Bronchial epithelial cell (primary cell): ENCODE measurements around the gene FXYD6. TPM values are rescaled to one million over a fixed set of nuclear protein-coding genes. Genes with fewer than 3 reads are reported as not detected.

Experiments used
- DNase-seq: peaks from one replicate; pipeline ENCODE4 v3.0.0-alpha.2; 2010; ENCODE audit warnings: low read depth
- FAIRE-seq: peaks from 2 replicates; lab custom pipeline; 2011; peaks lifted over from hg19 to GRCh38; lab: Jason Lieb, UNC
- H3K27me3 ChIP-seq: 2 replicates; pipeline ENCODE4 v1.5.1; 2011; ENCODE audit warnings: low read length; ENCODE audit not compliant: control insufficient read depth, insufficient read depth
- H3K36me3 ChIP-seq: 2 replicates; pipeline ENCODE4 v1.5.1; 2011; ENCODE audit warnings: low read length; ENCODE audit not compliant: control insufficient read depth, insufficient read depth
- H3K4me3 ChIP-seq: 2 replicates; pipeline ENCODE4 v1.5.1; 2011; ENCODE audit warnings: mild to moderate bottlenecking, low read depth, low read length, control low read depth
- CTCF ChIP-seq: IDR thresholded peaks from 2 replicates; pipeline ENCODE4 v1.5.1; 2011; ENCODE audit warnings: mild to moderate bottlenecking, moderate library complexity, low read length, control low read depth, inconsistent platforms; ENCODE audit not compliant: insufficient read depth, severe bottlenecking
- total RNA-seq: library from RNA; depleted of rRNA; stranded (reverse); fragments of >200 nt; gene quantifications from 2 replicates; pipeline ENCODE4 v1.2.1, GENCODE V29; 2014

The FXYD6 gene
- total RNA-seq, 1 donor from 2014 or later: not detected

- Histone ChIP-seq H3K36me3 (no peaks in the 10 kb centered on the region), H3K4me3 (no peak overlapping the region), H3K27me3 (peaks cover 5% of the 10 kb centered on the region)
- peak; percentile 80 for TF ChIP-seq CTCF
- DNase-seq (peak; percentile 35), FAIRE-seq (no peak)
Measured at GRCh38 chr11:117807482-117808327, 68.8 kb downstream of the FXYD6 start.

GRCh38 chr11:117806846-117807245, 69.6 kb downstream of the FXYD6 start:
- Histone ChIP-seq H3K4me3 (no peak overlapping the region), H3K36me3 (no peaks in the 10 kb centered on the region), H3K27me3 (peaks cover 7% of the 10 kb centered on the region)
- TF ChIP-seq CTCF: no peak
- no peak for DNase-seq
- no peak for FAIRE-seq

- FAIRE-seq (peak; percentile 79), DNase-seq (peak; percentile 26)
- peaks cover 7% of the 10 kb centered on the region for H3K27me3 ChIP-seq
Measured at GRCh38 chr11:117805045-117805444, 71.4 kb downstream of the FXYD6 start.

GRCh38 chr11:117803896-117804295, 72.6 kb downstream of the FXYD6 start:
- no peaks in the 10 kb centered on the region for H3K36me3 ChIP-seq
- FAIRE-seq (no peak), DNase-seq (no peak)
- H3K4me3 ChIP-seq: no peak overlapping the region
- H3K27me3 ChIP-seq: peaks cover 8% of the 10 kb centered on the region
- no peak for TF ChIP-seq CTCF

More at GRCh38 chr11:117805045-117805444, 71.4 kb downstream of the FXYD6 start:
- no peak overlapping the region for H3K4me3 ChIP-seq
- no peaks in the 10 kb centered on the region for H3K36me3 ChIP-seq
- no peak for TF ChIP-seq CTCF

- peaks cover 29% of the 10 kb centered on the region for H3K27me3 ChIP-seq
- FAIRE-seq (peak; percentile 95), DNase-seq (no peak)
- no peaks in the 10 kb centered on the region for H3K36me3 ChIP-seq
- H3K4me3 ChIP-seq: no peak overlapping the region
- no peak for TF ChIP-seq CTCF
Measured at GRCh38 chr11:117799634-117800033, 76.8 kb downstream of the FXYD6 start.
